ENCODE measurements around the gene MRPL11. TPM values are rescaled to one million over a fixed set of nuclear protein-coding genes. Genes with fewer than 3 reads are reported as not detected.

Gene MRPL11
- total and polyA plus RNA-seq, 2 of the 13 experiments (the other 11 are each of a cell fraction or from before 2014, with no cell fraction given) = 72.9 to 176 TPM

- TF ChIP-seq HNF1A (IDR thresholded peaks at IDR 0.05; ENCODE audit: low read depth) (no peak; the same call in 1 of the 2 replicates), HNF1A (CRISPR knock-in tag; IDR thresholded peaks at IDR 0.05; ENCODE audit: borderline replicate concordance) (peak; percentile 99), TOE1 (CRISPR knock-in tag; IDR thresholded peaks at IDR 0.05) (peak; percentile 100), HMG20A (CRISPR knock-in tag; IDR thresholded peaks at IDR 0.05; ENCODE audit: borderline replicate concordance) (peak; percentile 100), ZNF790 (CRISPR knock-in tag; IDR thresholded peaks at IDR 0.05; ENCODE audit: borderline replicate concordance) (peak; percentile 100), SIN3B (IDR thresholded peaks at IDR 0.05; ENCODE audit: low read length) (peak; percentile 94), BRF2 (CRISPR knock-in tag; IDR thresholded peaks at IDR 0.05) (peak; percentile 100), HNRNPL (IDR thresholded peaks at IDR 0.05; ENCODE audit: low read depth, low read length) (0 out of 2 replicates have a peak, but pooled peaks have one; percentile 43), THAP11 (CRISPR knock-in tag; IDR thresholded peaks at IDR 0.05) (peak; percentile 96), DNMT3B (CRISPR knock-in tag; conservative IDR thresholded peaks at IDR 0.05) (peak; percentile 100), CHCHD3 (CRISPR knock-in tag; IDR thresholded peaks at IDR 0.05) (peak; percentile 100), MZF1 (CRISPR knock-in tag; IDR thresholded peaks at IDR 0.05; ENCODE audit: borderline replicate concordance) (peak; percentile 100), ZHX2 (IDR thresholded peaks at IDR 0.05; ENCODE audit: low read depth) (0 out of 2 replicates have a peak, but pooled peaks have one; percentile 31), ZHX2 (CRISPR knock-in tag; IDR thresholded peaks at IDR 0.05; ENCODE audit: borderline replicate concordance) (peak; percentile 100), ZNF784 (CRISPR knock-in tag; IDR thresholded peaks at IDR 0.05; ENCODE audit: borderline replicate concordance) (peak; percentile 100), ZKSCAN5 (CRISPR knock-in tag; IDR thresholded peaks at IDR 0.05) (peak; percentile 100)
Observed at GRCh38 chr11:66421492-66422205, 17.0 kb downstream of the MRPL11 start (continued).

All from HepG2 (cell line).